GM19023 (cell line): ENCODE data around the gene PRPF18.
"Not testable (repeated sequence)": the region's sequence is repeated elsewhere in the genome, so short reads cannot be mapped to it uniquely, and the experiment has no call there.

Source experiments
- ATAC-seq: cut with Tn5 transposase; IDR thresholded peaks from one replicate; pipeline ENCODE4 v1.9.1; 2021; ENCODE audit warnings: mild to moderate bottlenecking, moderate library complexity; ENCODE audit not compliant: unreplicated experiment

The PRPF18 gene

GRCh38 chr10:13586676-13587355, at the start of gene PRPF18:
Gene PRPF18, plus strand, starts transcription at chr10:13586965. Its CDS starts 122 bp downstream, at chr10:13587087.
- ATAC-seq: peak; percentile 100

GRCh38 chr10:13537985-13538384, 48.8 kb upstream of the PRPF18 start:
- ATAC-seq: not testable (repeated sequence)

GRCh38 chr10:13542533-13542932, 44.2 kb upstream of the PRPF18 start:
- ATAC-seq: no peak

GRCh38 chr10:13550802-13551201, 36.0 kb upstream of the PRPF18 start:
- no peak for ATAC-seq

- ATAC-seq: no peak
These were observed 30.8 kb upstream of the PRPF18 start for GRCh38 chr10:13555884-13556510.

GRCh38 chr10:13559124-13559700, 27.6 kb upstream of the PRPF18 start:
- no peak for ATAC-seq

GRCh38 chr10:13560597-13560996, 26.2 kb upstream of the PRPF18 start:
- ATAC-seq: no peak

- no peak for ATAC-seq
These were observed 23.0 kb upstream of the PRPF18 start for GRCh38 chr10:13563481-13564445.

- no peak for ATAC-seq
These were observed 22.2 kb upstream of the PRPF18 start for GRCh38 chr10:13564576-13564975.

GRCh38 chr10:13567030-13567429, 19.7 kb upstream of the PRPF18 start:
- ATAC-seq: no peak

- ATAC-seq: no peak
These were observed 15.2 kb upstream of the PRPF18 start for GRCh38 chr10:13571541-13571940.

- no peak for ATAC-seq
These were observed 12.8 kb upstream of the PRPF18 start for GRCh38 chr10:13573960-13574359.

- ATAC-seq: no peak
These were observed 1.5 kb upstream of the PRPF18 start for GRCh38 chr10:13585195-13585751.

- no peak for ATAC-seq
These were observed 822 bp upstream of the PRPF18 start for GRCh38 chr10:13585943-13586342.

GRCh38 chr10:13587391-13587790, 626 bp downstream of the PRPF18 start:
- no peak for ATAC-seq

GRCh38 chr10:13589316-13589715, 2.6 kb downstream of the PRPF18 start:
- ATAC-seq: no peak

GRCh38 chr10:13590886-13591285, 4.1 kb downstream of the PRPF18 start:
- ATAC-seq: no peak

GRCh38 chr10:13592306-13592705, 5.5 kb downstream of the PRPF18 start:
- no peak for ATAC-seq

GRCh38 chr10:13593535-13593934, 6.8 kb downstream of the PRPF18 start:
- ATAC-seq: no peak

GRCh38 chr10:13594641-13595040, 7.9 kb downstream of the PRPF18 start:
- ATAC-seq: no peak

- ATAC-seq: no peak
These were observed 11.1 kb downstream of the PRPF18 start for GRCh38 chr10:13597909-13598308.
